Transverse colon (tissue), 4 donors: ENCODE data around the gene CIRBP. TPM values are rescaled to one million over a fixed set of nuclear protein-coding genes. Genes with fewer than 3 reads are reported as not detected.

Source experiments
- DNase-seq: peaks from one replicate; pipeline ENCODE4 v3.0.0-alpha.2; 2019
- H3K27ac ChIP-seq, 4 donors: fragments of 200-600 bp; sonication (generic); 2 replicates each; pipeline ENCODE4 v1.5.1; 2016 to 2018; ENCODE audit warnings: inconsistent platforms in 4 of 4
- H3K27me3 ChIP-seq: fragments of 200-600 bp; sonication (generic); 2 replicates; pipeline ENCODE4 v1.5.1; 2017; ENCODE audit warnings: inconsistent platforms
- H3K36me3 ChIP-seq, 4 donors: fragments of 200-600 bp; sonication (generic); 2 replicates each; pipeline ENCODE4 v1.5.1; 2017 to 2019; ENCODE audit warnings: inconsistent platforms in 4 of 4
- H3K4me1 ChIP-seq, 4 donors: fragments of 200-600 bp; sonication (generic); 2 replicates each; pipeline ENCODE4 v1.5.1; 2017 to 2020; ENCODE audit warnings: inconsistent platforms in 4 of 4
- H3K4me3 ChIP-seq, 4 donors: fragments of 200-600 bp; sonication (generic); 1 replicate in 1 of 4; 2 replicates in 3 of 4; pipeline versions ENCODE4 v1.5.1 to v1.6.1; 2017 to 2019; ENCODE audit warnings: inconsistent platforms in 4 of 4
- H3K9me3 ChIP-seq, 2 donors: fragments of 200-600 bp; sonication (generic); 2 replicates each; pipeline ENCODE4 v1.5.1; 2017 to 2019; ENCODE audit warnings: inconsistent platforms in 2 of 2
- EP300 ChIP-seq: sonication (generic); formaldehyde crosslinking; IDR thresholded peaks from one replicate; pipeline ENCODE4 v1.6.1; 2017; ENCODE audit warnings: antibody characterized with exemption, low read depth
- POLR2A ChIP-seq: fragments of 450-650 bp; IDR thresholded peaks from one replicate; pipeline ENCODE4 v1.6.1; 2016; ENCODE audit warnings: antibody characterized with exemption, mild to moderate bottlenecking, moderate library complexity
- POLR2AphosphoS5 ChIP-seq, 3 donors: sonication (generic); formaldehyde crosslinking; IDR thresholded peaks; one replicate each; pipeline ENCODE4 v1.6.1; 2016; ENCODE audit warnings: antibody characterized with exemption in 3 of 3
- WGBS, 2 donors: methylation state at CpG; one replicate each; pipeline ENCODE4 v1.1.5; 2018; ENCODE audit warnings: low coverage in 1 of 2; 5-methylcytosine and 5-hydroxymethylcytosine counted together
- in situ Hi-C, 4 donors: fragments of 200-750 bp; cut with MboI; loops; one replicate each; pipeline versions ENCODE4 v1.15.0 to v1.15.1; 2017; ENCODE audit warnings: low sequenced_read_pairs in 3 of 4, low pct_ligation_motif_present in 1 of 4, low pct_unique_long_range_greater_than_20kb in 1 of 4
- intact Hi-C: fragments of 100-400 bp; cut with DNase I; formaldehyde crosslinking; loops from one replicate; pipeline ENCODE4 v1.15.1; 2023; ENCODE audit warnings: low total_unique reads
- total RNA-seq, 4 donors: library from RNA; depleted of rRNA; stranded (reverse); fragments of >200 nt; gene quantifications; one replicate each; pipeline ENCODE4 v1.1.0, GENCODE V29; 2016
- TF ChIP-seq, protein P1 (sequence below), 5 experiments: fragments of 200-600 bp in 3 of 5; fragments of 450-650 bp in 2 of 5; sonication (generic) in 3 of 5; IDR thresholded peaks; 1 replicate in 2 of 5; 2 replicates in 3 of 5; pipeline ENCODE4 v1.5.1; 2016 to 2017; ENCODE audit warnings: antibody characterized with exemption in 5 of 5, inconsistent platforms in 3 of 5, mild to moderate bottlenecking in 2 of 5, moderate library complexity in 1 of 5

Gene CIRBP
- total RNA-seq, 4 donors from 2014 or later: 431 to 488 (median 460) TPM

GRCh38 chr19:1275976-1276627 lies 7.0 kb downstream of the CIRBP start:
- Histone ChIP-seq H3K4me1 (peaks cover 46 to 61% (median 56%) of the 10 kb centered on the region in 4 donors), H3K36me3 (peaks cover 0 to 28% (median 13%) of the 10 kb centered on the region in 4 donors), H3K27ac (peak overlapping the region; percentile 98 to 100 (median 100)), H3K4me3 (peak overlapping the region; percentile 54 to 67 (median 58)), H3K27me3 (no peaks in the 10 kb centered on the region), H3K9me3 (no peaks in the 10 kb centered on the region)
- no peak for DNase-seq
- intact Hi-C loops (no loop called here), in situ Hi-C loops (loop anchor here in 2 of 4 donors (25.0 kb wide), 1 partner anchor 111 kb away; the partner anchor contains the start of gene NDUFS7 (in 2 of the 2))
- 9% methylated on average over 31 of the region's 43 CpGs; no CpG with 5 or more reads in 1 of the 2 donors for WGBS, 2 donors
- no peak for TF ChIP-seq EP300
- TF ChIP-seq, protein P1, sequence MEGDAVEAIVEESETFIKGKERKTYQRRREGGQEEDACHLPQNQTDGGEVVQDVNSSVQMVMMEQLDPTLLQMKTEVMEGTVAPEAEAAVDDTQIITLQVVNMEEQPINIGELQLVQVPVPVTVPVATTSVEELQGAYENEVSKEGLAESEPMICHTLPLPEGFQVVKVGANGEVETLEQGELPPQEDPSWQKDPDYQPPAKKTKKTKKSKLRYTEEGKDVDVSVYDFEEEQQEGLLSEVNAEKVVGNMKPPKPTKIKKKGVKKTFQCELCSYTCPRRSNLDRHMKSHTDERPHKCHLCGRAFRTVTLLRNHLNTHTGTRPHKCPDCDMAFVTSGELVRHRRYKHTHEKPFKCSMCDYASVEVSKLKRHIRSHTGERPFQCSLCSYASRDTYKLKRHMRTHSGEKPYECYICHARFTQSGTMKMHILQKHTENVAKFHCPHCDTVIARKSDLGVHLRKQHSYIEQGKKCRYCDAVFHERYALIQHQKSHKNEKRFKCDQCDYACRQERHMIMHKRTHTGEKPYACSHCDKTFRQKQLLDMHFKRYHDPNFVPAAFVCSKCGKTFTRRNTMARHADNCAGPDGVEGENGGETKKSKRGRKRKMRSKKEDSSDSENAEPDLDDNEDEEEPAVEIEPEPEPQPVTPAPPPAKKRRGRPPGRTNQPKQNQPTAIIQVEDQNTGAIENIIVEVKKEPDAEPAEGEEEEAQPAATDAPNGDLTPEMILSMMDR (IDR thresholded peaks at IDR 0.05): no peak
- peak; percentile 54 for TF ChIP-seq POLR2A
- peak in 2 of 3 donors; percentile 9 to 73 for TF ChIP-seq POLR2AphosphoS5 (IDR thresholded peaks at IDR 0.05)

GRCh38 chr19:1276628-1277022 lies 7.5 kb downstream of the CIRBP start:
- no peaks in the 10 kb centered on the region for H3K27me3 ChIP-seq
- WGBS, 2 donors: 57% methylated on average over 5 of the region's 10 CpGs; no CpG with 5 or more reads in 1 of the 2 donors
- H3K4me3 ChIP-seq: peak overlapping the region in 3 of 4 donors; percentile 58 to 67 (median 59)
- H3K4me1 ChIP-seq: peaks cover 41 to 56% (median 51%) of the 10 kb centered on the region in 4 donors
- DNase-seq: peak; percentile 71
- no peaks in the 10 kb centered on the region for H3K9me3 ChIP-seq
- TF ChIP-seq, protein P1 (IDR thresholded peaks at IDR 0.05): no peak
- TF ChIP-seq POLR2A: no peak
- TF ChIP-seq POLR2AphosphoS5 (IDR thresholded peaks at IDR 0.05): peak in 1 of 3 donors; percentile 3
- TF ChIP-seq EP300: no peak
- intact Hi-C loops (no loop called here), in situ Hi-C loops (loop anchor here in 2 of 4 donors (25.0 kb wide), 1 partner anchor 111 kb away; the partner anchor contains the start of gene NDUFS7 (in 2 of the 2))
- peaks cover 0 to 28% (median 13%) of the 10 kb centered on the region in 4 donors for H3K36me3 ChIP-seq
- peak overlapping the region; percentile 98 to 100 (median 100) for H3K27ac ChIP-seq

GRCh38 chr19:1277061-1277460 lies 7.9 kb downstream of the CIRBP start:
- Histone ChIP-seq H3K27ac (peak overlapping the region; percentile 98 to 100 (median 100)), H3K4me1 (peaks cover 37 to 51% (median 46%) of the 10 kb centered on the region in 4 donors), H3K36me3 (peaks cover 0 to 24% (median 11%) of the 10 kb centered on the region in 4 donors), H3K4me3 (no peak overlapping the region), H3K27me3 (no peaks in the 10 kb centered on the region), H3K9me3 (no peaks in the 10 kb centered on the region)
- TF ChIP-seq POLR2AphosphoS5 (IDR thresholded peaks at IDR 0.05) (no peak), EP300 (no peak), POLR2A (no peak)
- TF ChIP-seq, protein P1 (IDR thresholded peaks at IDR 0.05): no peak
- WGBS, 2 donors: 67 to 86% methylated on average over 1 to 15 of the region's 15 CpGs
- no peak for DNase-seq
- intact Hi-C loops: no loop called here
- in situ Hi-C loops: loop anchor here in 2 of 4 donors (25.0 kb wide), 1 partner anchor 110 kb away; the partner anchor contains the start of gene NDUFS7 (in 2 of the 2)

DNA sequence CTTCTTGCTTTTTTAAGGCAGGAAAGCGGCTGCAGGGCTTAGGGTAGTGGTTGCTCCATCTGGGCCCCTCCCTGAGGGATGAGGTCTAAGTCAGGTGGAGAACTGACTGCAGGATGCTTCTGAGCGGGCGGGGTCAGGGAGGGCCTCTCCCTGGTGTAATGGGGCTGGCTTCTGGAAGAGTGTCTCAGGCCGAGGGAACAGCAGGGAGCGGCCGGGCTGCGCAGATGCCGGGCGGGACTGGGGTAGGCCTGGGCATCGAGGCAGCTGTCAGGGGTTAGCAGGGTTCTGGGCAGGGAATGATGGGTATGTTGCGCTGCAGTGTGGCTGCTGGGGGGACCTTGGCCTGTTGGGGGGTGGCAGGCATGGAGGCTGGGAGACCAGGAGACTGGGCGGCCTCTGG lies 8.9 kb downstream of the CIRBP start:
- no peak for TF ChIP-seq EP300
- no peak for TF ChIP-seq POLR2AphosphoS5 (IDR thresholded peaks at IDR 0.05)
- TF ChIP-seq POLR2A: no peak
- TF ChIP-seq, protein P1 (IDR thresholded peaks at IDR 0.05): no peak
- DNase-seq: no peak
- no peaks in the 10 kb centered on the region for H3K9me3 ChIP-seq
- no peak overlapping the region for H3K4me3 ChIP-seq
- H3K27ac ChIP-seq: peak overlapping the region in 1 of 4 donors; percentile 100
- H3K27me3 ChIP-seq: peaks cover 3% of the 10 kb centered on the region
- peaks cover 30 to 46% (median 40%) of the 10 kb centered on the region in 4 donors for H3K4me1 ChIP-seq
- H3K36me3 ChIP-seq: peaks cover 0 to 15% (median 7%) of the 10 kb centered on the region in 4 donors
- WGBS, 2 donors: 88% methylated on average over 12 of the region's 12 CpGs; no CpG with 5 or more reads in 1 of the 2 donors
- intact Hi-C loops: no loop called here
- in situ Hi-C loops: loop anchor here in 2 of 4 donors (25.0 kb wide), 1 partner anchor 109 kb away; the partner anchor contains the start of gene NDUFS7 (in 2 of the 2)
